ENCODE results near the gene RHOH.

DNA sequence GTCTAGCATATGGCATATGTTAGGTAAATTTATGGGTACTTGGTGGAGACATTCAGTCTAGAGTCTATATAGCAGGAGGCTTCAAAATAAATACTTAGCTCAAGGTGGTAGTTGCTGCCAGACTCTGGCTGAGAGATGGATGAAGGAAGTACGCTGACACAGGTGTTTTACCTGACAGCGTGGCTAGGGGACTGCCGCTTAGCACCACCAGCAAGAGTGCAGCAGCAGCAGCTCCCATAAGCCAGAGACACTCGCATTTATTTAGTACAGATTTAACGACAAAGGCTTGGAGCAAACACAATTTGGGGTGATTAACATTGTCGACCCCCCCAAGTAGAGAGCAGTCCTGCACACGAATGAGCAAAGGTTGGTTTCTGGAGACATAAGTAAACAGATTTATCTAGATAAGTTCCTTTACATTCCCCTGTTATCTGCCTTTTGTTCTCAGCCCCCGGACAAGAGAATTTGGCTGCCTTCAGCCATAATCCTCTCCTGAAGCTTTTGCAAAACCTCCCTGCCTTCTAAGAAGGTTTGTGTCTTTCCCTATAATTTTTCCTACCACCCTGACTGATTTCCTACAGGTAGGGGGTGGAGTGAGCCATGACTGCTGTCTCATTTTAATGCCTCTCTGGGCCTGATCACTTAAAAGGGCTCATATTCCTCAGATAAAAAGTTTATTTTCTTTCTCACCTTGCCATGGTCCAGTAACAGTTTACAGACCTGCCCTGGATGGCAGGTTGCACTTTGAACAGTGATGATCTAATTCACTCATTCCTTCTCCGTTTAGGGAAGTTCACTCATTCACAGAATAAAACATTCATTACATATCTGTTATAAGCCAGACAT lies 64.6 kb downstream of the RHOH start:
- TF ChIP-seq SP2 (IDR thresholded peaks at IDR 0.05; ENCODE audit: extremely low read depth, low read depth, low read length, poor library complexity, severe bottlenecking) (no peak), TCF7L2 (IDR thresholded peaks at IDR 0.05; ENCODE audit: low read depth, low read length) (no peak), RBFOX2 (IDR thresholded peaks at IDR 0.05; ENCODE audit: low read depth, low read length) (no peak), BRCA1 (IDR thresholded peaks at IDR 0.05) (no peak), BRCA1 (CRISPR knock-in tag; IDR thresholded peaks at IDR 0.05) (no peak), ATF7 (IDR thresholded peaks at IDR 0.05) (no peak), ZNF436 (CRISPR knock-in tag; IDR thresholded peaks at IDR 0.05) (no peak), U2AF1 (optimal IDR thresholded peaks at IDR 0.05; ENCODE audit: low read depth, low read length) (no peak), BHLHE40 (IDR thresholded peaks at IDR 0.05; ENCODE audit: low read length) (no peak), MXI1 (IDR thresholded peaks at IDR 0.05; ENCODE audit: low read depth, low read length) (no peak)
- TF ChIP-seq, protein P1, sequence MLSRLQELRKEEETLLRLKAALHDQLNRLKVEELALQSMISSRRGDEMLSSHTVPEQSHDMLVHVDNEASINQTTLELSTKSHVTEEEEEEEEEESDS (CRISPR knock-in tag; IDR thresholded peaks at IDR 0.05), result no peak
- TF ChIP-seq, protein P2, sequence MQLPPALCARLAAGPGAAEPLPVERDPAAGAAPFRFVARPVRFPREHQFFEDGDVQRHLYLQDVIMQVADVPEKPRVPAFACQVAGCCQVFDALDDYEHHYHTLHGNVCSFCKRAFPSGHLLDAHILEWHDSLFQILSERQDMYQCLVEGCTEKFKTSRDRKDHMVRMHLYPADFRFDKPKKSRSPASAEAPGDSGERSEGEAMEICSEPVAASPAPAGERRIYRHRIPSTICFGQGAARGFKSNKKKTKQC (CRISPR knock-in tag; IDR thresholded peaks at IDR 0.05), result no peak

Data from K562 (cell line).